HL-60 (cell line): ENCODE data around the gene RFFL.

Experiments
- CTCF ChIP-seq: IDR thresholded peaks from one replicate; pipeline ENCODE4 v1.5.1; 2011; ENCODE audit warnings: low read length, control low read depth, inconsistent platforms; ENCODE audit not compliant: insufficient read depth
- POLR2AphosphoS5 ChIP-seq: IDR thresholded peaks from 2 replicates; pipeline ENCODE4 v1.6.1; 2012; ENCODE audit warnings: low read depth
- REST ChIP-seq: IDR thresholded peaks from 2 replicates; pipeline ENCODE4 v1.6.1; 2012; ENCODE audit warnings: low read depth; ENCODE audit not compliant: insufficient replicate concordance

- TF ChIP-seq CTCF, result no peak
- TF ChIP-seq REST, result no peak
- TF ChIP-seq POLR2AphosphoS5, result no peak
These were observed 70.5 kb downstream of the RFFL start for GRCh38 chr17:34993031-34993430.
